MV-4-11 (cell line): ENCODE data around the gene HAPSTR1.
"Not testable (repeated sequence)": the region's sequence is repeated elsewhere in the genome, so short reads cannot be mapped to it uniquely, and the experiment has no call there.

Experiments used
- DNase-seq: peaks from one replicate; lab custom pipeline; 2025; lab: John Stamatoyannopoulos, UW

Gene HAPSTR1

GRCh38 chr16:9072806-9073341 lies 18.6 kb upstream of the HAPSTR1 start:
- peak; percentile 69 for DNase-seq

GRCh38 chr16:9075299-9076071 lies 16.0 kb upstream of the HAPSTR1 start:
- DNase-seq, result no peak

GRCh38 chr16:9077091-9077809 lies 14.2 kb upstream of the HAPSTR1 start:
- peak; percentile 88 for DNase-seq

- DNase-seq, result peak; percentile 99
Observed at GRCh38 chr16:9078467-9079429, 12.7 kb upstream of the HAPSTR1 start.

GRCh38 chr16:9079430-9079812 lies 12.0 kb upstream of the HAPSTR1 start:
- DNase-seq, result no peak

GRCh38 chr16:9081158-9081557 lies 10.3 kb upstream of the HAPSTR1 start:
- peak; percentile 90 for DNase-seq

- DNase-seq, result no peak
Observed at GRCh38 chr16:9081843-9082242, 9.6 kb upstream of the HAPSTR1 start.

GRCh38 chr16:9082422-9082821 lies 9.0 kb upstream of the HAPSTR1 start:
- DNase-seq, result no peak

- not testable (repeated sequence) for DNase-seq
Observed at GRCh38 chr16:9087733-9088132, 3.7 kb upstream of the HAPSTR1 start.

GRCh38 chr16:9088848-9089247 lies 2.6 kb upstream of the HAPSTR1 start:
- DNase-seq, result no peak

- no peak for DNase-seq
Observed at GRCh38 chr16:9089660-9090059, 1.8 kb upstream of the HAPSTR1 start.

- DNase-seq, result no peak
Observed at GRCh38 chr16:9090101-9090959, 1.1 kb upstream of the HAPSTR1 start.

- no peak for DNase-seq
Observed at GRCh38 chr16:9091867-9092281, 430 bp downstream of the HAPSTR1 start.

- no peak for DNase-seq
Observed at GRCh38 chr16:9092282-9092977, 986 bp downstream of the HAPSTR1 start.

GRCh38 chr16:9092978-9093344 lies 1.5 kb downstream of the HAPSTR1 start:
- no peak for DNase-seq

GRCh38 chr16:9094011-9094846 lies 2.8 kb downstream of the HAPSTR1 start:
- peak; percentile 19 for DNase-seq

GRCh38 chr16:9095171-9095570 lies 3.7 kb downstream of the HAPSTR1 start:
- no peak for DNase-seq

GRCh38 chr16:9095656-9096397 lies 4.4 kb downstream of the HAPSTR1 start:
- no peak for DNase-seq

GRCh38 chr16:9096416-9096952 lies 5.0 kb downstream of the HAPSTR1 start:
- DNase-seq, result no peak
